ENCODE data around the gene ADAM12.

DNA sequence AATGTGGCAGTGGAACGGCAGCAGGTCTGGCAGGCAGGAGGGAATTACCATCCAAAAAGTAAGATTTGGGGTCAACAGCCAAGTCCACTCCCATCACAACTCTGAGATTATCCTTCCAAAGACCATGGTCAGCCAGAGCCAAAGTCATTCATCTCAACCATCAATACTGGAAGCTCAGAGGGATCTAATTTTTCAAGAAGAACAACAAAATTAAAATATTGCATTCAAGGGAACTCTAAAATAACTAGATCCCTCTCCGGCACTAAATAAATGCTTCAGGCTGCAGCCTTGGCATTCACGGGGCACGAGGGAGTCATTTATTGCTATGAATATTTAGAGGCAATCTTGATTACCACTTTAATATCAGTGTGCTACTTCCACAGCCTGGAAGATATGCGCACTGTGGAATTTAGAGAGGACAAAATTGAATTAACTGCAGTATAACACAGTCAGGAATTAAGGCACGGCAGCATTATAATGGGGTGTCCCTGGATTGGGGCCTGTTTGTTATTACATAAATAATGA lies 102.0 kb downstream of the ADAM12 start:
- TF ChIP-seq ARNTL (CRISPR knock-in tag; IDR thresholded peaks at IDR 0.05; ENCODE audit: borderline replicate concordance, low read depth) (no peak), OSR1 (CRISPR knock-in tag; IDR thresholded peaks at IDR 0.05) (no peak), ZFP3 (CRISPR knock-in tag; IDR thresholded peaks at IDR 0.05) (no peak), PPARA (CRISPR knock-in tag; IDR thresholded peaks at IDR 0.05; ENCODE audit: borderline replicate concordance) (no peak), ESRRG (CRISPR knock-in tag; IDR thresholded peaks at IDR 0.05) (no peak), RARB (CRISPR knock-in tag; IDR thresholded peaks at IDR 0.05) (no peak), TCF4 (CRISPR knock-in tag; IDR thresholded peaks at IDR 0.05; ENCODE audit: borderline replicate concordance) (no peak), ZNF70 (CRISPR knock-in tag; IDR thresholded peaks at IDR 0.05) (no peak), ZFP30 (CRISPR knock-in tag; IDR thresholded peaks at IDR 0.05) (no peak)
- TF ChIP-seq, protein P1, sequence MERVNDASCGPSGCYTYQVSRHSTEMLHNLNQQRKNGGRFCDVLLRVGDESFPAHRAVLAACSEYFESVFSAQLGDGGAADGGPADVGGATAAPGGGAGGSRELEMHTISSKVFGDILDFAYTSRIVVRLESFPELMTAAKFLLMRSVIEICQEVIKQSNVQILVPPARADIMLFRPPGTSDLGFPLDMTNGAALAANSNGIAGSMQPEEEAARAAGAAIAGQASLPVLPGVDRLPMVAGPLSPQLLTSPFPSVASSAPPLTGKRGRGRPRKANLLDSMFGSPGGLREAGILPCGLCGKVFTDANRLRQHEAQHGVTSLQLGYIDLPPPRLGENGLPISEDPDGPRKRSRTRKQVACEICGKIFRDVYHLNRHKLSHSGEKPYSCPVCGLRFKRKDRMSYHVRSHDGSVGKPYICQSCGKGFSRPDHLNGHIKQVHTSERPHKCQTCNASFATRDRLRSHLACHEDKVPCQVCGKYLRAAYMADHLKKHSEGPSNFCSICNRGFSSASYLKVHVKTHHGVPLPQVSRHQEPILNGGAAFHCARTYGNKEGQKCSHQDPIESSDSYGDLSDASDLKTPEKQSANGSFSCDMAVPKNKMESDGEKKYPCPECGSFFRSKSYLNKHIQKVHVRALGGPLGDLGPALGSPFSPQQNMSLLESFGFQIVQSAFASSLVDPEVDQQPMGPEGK (CRISPR knock-in tag; IDR thresholded peaks at IDR 0.05; ENCODE audit: borderline replicate concordance), result no peak
- TF ChIP-seq, protein P2, sequence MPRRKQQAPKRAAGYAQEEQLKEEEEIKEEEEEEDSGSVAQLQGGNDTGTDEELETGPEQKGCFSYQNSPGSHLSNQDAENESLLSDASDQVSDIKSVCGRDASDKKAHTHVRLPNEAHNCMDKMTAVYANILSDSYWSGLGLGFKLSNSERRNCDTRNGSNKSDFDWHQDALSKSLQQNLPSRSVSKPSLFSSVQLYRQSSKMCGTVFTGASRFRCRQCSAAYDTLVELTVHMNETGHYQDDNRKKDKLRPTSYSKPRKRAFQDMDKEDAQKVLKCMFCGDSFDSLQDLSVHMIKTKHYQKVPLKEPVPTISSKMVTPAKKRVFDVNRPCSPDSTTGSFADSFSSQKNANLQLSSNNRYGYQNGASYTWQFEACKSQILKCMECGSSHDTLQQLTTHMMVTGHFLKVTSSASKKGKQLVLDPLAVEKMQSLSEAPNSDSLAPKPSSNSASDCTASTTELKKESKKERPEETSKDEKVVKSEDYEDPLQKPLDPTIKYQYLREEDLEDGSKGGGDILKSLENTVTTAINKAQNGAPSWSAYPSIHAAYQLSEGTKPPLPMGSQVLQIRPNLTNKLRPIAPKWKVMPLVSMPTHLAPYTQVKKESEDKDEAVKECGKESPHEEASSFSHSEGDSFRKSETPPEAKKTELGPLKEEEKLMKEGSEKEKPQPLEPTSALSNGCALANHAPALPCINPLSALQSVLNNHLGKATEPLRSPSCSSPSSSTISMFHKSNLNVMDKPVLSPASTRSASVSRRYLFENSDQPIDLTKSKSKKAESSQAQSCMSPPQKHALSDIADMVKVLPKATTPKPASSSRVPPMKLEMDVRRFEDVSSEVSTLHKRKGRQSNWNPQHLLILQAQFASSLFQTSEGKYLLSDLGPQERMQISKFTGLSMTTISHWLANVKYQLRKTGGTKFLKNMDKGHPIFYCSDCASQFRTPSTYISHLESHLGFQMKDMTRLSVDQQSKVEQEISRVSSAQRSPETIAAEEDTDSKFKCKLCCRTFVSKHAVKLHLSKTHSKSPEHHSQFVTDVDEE (CRISPR knock-in tag; IDR thresholded peaks at IDR 0.05), result no peak
- TF ChIP-seq, protein P3, sequence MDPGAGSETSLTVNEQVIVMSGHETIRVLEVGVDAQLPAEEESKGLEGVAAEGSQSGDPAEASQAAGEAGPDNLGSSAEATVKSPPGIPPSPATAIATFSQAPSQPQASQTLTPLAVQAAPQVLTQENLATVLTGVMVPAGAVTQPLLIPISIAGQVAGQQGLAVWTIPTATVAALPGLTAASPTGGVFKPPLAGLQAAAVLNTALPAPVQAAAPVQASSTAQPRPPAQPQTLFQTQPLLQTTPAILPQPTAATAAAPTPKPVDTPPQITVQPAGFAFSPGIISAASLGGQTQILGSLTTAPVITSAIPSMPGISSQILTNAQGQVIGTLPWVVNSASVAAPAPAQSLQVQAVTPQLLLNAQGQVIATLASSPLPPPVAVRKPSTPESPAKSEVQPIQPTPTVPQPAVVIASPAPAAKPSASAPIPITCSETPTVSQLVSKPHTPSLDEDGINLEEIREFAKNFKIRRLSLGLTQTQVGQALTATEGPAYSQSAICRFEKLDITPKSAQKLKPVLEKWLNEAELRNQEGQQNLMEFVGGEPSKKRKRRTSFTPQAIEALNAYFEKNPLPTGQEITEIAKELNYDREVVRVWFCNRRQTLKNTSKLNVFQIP (CRISPR knock-in tag; IDR thresholded peaks at IDR 0.05; ENCODE audit: borderline replicate concordance, low read depth), result no peak
- TF ChIP-seq, protein P4, sequence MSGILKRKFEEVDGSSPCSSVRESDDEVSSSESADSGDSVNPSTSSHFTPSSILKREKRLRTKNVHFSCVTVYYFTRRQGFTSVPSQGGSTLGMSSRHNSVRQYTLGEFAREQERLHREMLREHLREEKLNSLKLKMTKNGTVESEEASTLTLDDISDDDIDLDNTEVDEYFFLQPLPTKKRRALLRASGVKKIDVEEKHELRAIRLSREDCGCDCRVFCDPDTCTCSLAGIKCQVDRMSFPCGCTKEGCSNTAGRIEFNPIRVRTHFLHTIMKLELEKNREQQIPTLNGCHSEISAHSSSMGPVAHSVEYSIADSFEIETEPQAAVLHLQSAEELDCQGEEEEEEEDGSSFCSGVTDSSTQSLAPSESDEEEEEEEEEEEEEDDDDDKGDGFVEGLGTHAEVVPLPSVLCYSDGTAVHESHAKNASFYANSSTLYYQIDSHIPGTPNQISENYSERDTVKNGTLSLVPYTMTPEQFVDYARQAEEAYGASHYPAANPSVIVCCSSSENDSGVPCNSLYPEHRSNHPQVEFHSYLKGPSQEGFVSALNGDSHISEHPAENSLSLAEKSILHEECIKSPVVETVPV (CRISPR knock-in tag; IDR thresholded peaks at IDR 0.05), result no peak
